ENCODE results near the gene MAD2L2.

Gene MAD2L2

DNA sequence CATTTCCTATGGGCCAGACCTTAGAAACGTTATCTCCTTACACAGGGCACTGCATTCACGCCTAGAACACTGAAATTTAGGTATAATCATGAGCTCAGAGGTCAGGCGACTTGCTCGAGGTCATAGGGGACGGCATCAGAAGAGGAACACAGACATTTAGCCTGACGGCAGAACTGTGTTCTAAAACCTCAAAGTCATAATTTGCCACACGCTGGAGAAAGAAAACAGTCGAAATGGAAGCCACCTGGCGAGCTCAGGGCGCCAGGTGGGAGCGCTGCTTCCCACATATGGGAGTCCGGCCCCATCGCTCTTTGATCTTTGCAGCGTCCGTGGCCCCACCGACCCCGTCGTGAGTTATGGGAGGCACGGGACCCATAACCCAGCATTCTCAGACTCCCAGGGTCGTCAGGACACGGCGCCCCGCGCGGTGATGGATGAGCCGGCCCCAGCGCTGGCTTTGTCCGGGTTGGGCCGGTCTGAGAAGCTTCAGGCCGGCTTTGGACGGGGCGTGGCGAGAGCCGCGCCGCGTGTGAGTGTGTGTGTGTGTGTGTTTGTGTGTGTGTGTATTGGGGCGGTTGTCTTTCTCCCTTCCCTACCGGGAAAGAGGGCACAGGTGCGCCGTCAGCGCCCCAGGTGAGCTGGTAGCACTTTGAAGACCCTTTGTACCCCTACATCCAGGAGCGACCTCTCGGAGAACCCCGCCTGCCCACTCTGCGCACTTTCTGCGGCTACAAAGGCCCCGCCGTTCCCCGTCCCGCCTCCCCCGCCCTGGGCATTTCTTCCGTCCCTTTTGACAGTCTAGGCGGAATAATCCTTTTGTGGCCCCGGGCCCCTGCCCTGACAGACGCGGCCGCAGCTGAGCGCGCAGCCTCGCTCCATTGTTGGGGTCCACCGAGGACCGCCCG is 9.7 kb upstream of the MAD2L2 start:
- Histone ChIP-seq H3K9me2 (replicated peaks; ENCODE audit: insufficient read depth, low read length) (no peaks in the 10 kb centered on the region), H4K20me1 (ENCODE audit: insufficient read depth, low read length) (no peaks in the 10 kb centered on the region), H3K36me3 (replicated peaks; ENCODE audit: insufficient read depth, low read length) (no peaks in the 10 kb centered on the region), H3K27ac (ENCODE audit: low read length) (no peak overlapping the region), H3K9ac (ENCODE audit: low read length) (no peak overlapping the region), H3K4me3 (ENCODE audit: low read length) (no peak overlapping the region), H3K4me1 (ENCODE audit: low read length) (no peaks in the 10 kb centered on the region), H3F3A (ENCODE audit: insufficient read depth, low read length) (no peaks in the 10 kb centered on the region), H3K79me2 (ENCODE audit: low read length) (no peaks in the 10 kb centered on the region), H3K4me2 (ENCODE audit: low read depth, low read length) (no peak overlapping the region), H3K27me3 (replicated peaks; ENCODE audit: insufficient read depth, low read length) (peaks cover 71% of the 10 kb centered on the region), H2AFZ (ENCODE audit: low read length) (no peak overlapping the region), H3K9me3 (replicated peaks; ENCODE audit: insufficient read depth, low read length) (no peaks in the 10 kb centered on the region)
- no peak for DNase-seq
- TF ChIP-seq EZH2 (optimal IDR thresholded peaks at IDR 0.05; ENCODE audit: low read depth, low read length) (no peak), EZH2phosphoT487 (IDR thresholded peaks at IDR 0.05; ENCODE audit: low read length) (no peak)
- TF ChIP-seq, protein P1, sequence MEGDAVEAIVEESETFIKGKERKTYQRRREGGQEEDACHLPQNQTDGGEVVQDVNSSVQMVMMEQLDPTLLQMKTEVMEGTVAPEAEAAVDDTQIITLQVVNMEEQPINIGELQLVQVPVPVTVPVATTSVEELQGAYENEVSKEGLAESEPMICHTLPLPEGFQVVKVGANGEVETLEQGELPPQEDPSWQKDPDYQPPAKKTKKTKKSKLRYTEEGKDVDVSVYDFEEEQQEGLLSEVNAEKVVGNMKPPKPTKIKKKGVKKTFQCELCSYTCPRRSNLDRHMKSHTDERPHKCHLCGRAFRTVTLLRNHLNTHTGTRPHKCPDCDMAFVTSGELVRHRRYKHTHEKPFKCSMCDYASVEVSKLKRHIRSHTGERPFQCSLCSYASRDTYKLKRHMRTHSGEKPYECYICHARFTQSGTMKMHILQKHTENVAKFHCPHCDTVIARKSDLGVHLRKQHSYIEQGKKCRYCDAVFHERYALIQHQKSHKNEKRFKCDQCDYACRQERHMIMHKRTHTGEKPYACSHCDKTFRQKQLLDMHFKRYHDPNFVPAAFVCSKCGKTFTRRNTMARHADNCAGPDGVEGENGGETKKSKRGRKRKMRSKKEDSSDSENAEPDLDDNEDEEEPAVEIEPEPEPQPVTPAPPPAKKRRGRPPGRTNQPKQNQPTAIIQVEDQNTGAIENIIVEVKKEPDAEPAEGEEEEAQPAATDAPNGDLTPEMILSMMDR (IDR thresholded peaks at IDR 0.05; ENCODE audit: low read length) = no peak

DNA sequence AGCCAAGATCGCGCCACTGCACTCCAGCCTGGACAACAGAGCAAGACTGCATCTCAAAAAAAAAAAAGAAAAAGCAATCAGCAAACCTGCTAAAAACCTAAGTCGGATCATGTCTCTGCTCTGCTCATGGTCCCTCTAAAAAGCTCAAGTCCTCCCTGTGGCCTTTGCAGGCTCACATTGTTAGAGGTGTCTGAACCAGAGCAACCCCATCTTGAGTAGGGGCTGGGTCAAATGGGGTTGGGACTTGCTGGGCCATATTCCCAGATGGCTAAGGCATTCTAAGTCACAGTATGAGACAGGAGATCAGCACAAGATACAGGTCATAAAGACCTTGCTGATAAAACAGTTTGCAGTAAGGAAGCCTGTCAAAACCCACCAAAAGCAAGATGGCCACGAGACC is 7.6 kb upstream of the MAD2L2 start:
- H3K4me2 ChIP-seq (ENCODE audit: low read depth, low read length) = no peak overlapping the region
- H3K9ac ChIP-seq (ENCODE audit: low read length) = no peak overlapping the region
- H3K27ac ChIP-seq (ENCODE audit: low read length) = no peak overlapping the region
- H3K27me3 ChIP-seq (replicated peaks; ENCODE audit: insufficient read depth, low read length) = peaks cover 54% of the 10 kb centered on the region
- TF ChIP-seq EZH2phosphoT487 (IDR thresholded peaks at IDR 0.05; ENCODE audit: low read length) (no peak), EZH2 (optimal IDR thresholded peaks at IDR 0.05; ENCODE audit: low read depth, low read length) (no peak)
- TF ChIP-seq, protein P1 (IDR thresholded peaks at IDR 0.05; ENCODE audit: low read length) = no peak
- no peak for DNase-seq
- H2AFZ ChIP-seq (ENCODE audit: low read length) = no peak overlapping the region
- H3K9me2 ChIP-seq (replicated peaks; ENCODE audit: insufficient read depth, low read length) = no peaks in the 10 kb centered on the region
- no peaks in the 10 kb centered on the region for H3F3A ChIP-seq (ENCODE audit: insufficient read depth, low read length)
- no peaks in the 10 kb centered on the region for H3K4me1 ChIP-seq (ENCODE audit: low read length)
- no peaks in the 10 kb centered on the region for H3K9me3 ChIP-seq (replicated peaks; ENCODE audit: insufficient read depth, low read length)
- no peaks in the 10 kb centered on the region for H3K36me3 ChIP-seq (replicated peaks; ENCODE audit: insufficient read depth, low read length)
- no peaks in the 10 kb centered on the region for H3K79me2 ChIP-seq (ENCODE audit: low read length)
- H4K20me1 ChIP-seq (ENCODE audit: insufficient read depth, low read length) = no peaks in the 10 kb centered on the region
- no peak overlapping the region for H3K4me3 ChIP-seq (ENCODE audit: low read length)

DNA sequence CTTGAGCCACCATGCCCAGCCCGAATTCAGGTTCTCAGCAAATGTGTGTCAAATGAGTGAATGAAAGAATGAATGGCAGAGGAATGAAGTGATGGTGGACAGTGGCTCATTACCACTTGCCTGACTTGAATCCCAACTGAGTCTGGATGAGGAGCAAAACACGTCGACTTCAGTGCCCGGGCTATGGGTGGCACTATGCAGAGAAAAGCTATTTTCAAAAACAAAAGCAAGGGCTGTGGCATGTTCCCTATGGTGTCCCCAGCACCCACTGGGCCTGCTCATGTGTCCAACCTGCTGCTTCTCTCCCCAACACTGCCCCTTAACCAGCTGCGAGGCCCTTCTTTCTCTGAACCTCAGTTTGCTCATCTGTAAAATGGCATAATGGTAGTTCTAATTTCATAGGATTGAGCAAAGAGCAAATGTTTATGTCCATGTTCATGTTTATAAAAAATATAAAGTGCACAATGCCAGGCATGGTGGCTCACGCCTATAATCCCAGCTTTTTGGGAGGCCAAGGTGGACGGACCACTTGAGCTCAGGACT is 4.3 kb upstream of the MAD2L2 start:
- peaks cover 5% of the 10 kb centered on the region for H3K79me2 ChIP-seq (ENCODE audit: low read length)
- no peak overlapping the region for H2AFZ ChIP-seq (ENCODE audit: low read length)
- H3K27me3 ChIP-seq (replicated peaks; ENCODE audit: insufficient read depth, low read length) = peaks cover 40% of the 10 kb centered on the region
- no peaks in the 10 kb centered on the region for H3K9me2 ChIP-seq (replicated peaks; ENCODE audit: insufficient read depth, low read length)
- no peak for DNase-seq
- no peak overlapping the region for H3K4me2 ChIP-seq (ENCODE audit: low read depth, low read length)
- H3K36me3 ChIP-seq (replicated peaks; ENCODE audit: insufficient read depth, low read length) = no peaks in the 10 kb centered on the region
- H3K4me1 ChIP-seq (ENCODE audit: low read length) = no peaks in the 10 kb centered on the region
- no peaks in the 10 kb centered on the region for H4K20me1 ChIP-seq (ENCODE audit: insufficient read depth, low read length)
- H3K4me3 ChIP-seq (ENCODE audit: low read length) = no peak overlapping the region
- TF ChIP-seq EZH2phosphoT487 (IDR thresholded peaks at IDR 0.05; ENCODE audit: low read length) (no peak), EZH2 (optimal IDR thresholded peaks at IDR 0.05; ENCODE audit: low read depth, low read length) (no peak)
- TF ChIP-seq, protein P1 (IDR thresholded peaks at IDR 0.05; ENCODE audit: low read length) = no peak
- H3K9me3 ChIP-seq (replicated peaks; ENCODE audit: insufficient read depth, low read length) = no peaks in the 10 kb centered on the region
- H3F3A ChIP-seq (ENCODE audit: insufficient read depth, low read length) = peaks cover 9% of the 10 kb centered on the region
- no peak overlapping the region for H3K27ac ChIP-seq (ENCODE audit: low read length)
- H3K9ac ChIP-seq (ENCODE audit: low read length) = no peak overlapping the region

Measured in MM.1S (cell line).